ENCODE results near the gene MOXD1.
"Not testable (repeated sequence)": the region's sequence is repeated elsewhere in the genome, so short reads cannot be mapped to it uniquely, and the experiment has no call there.

MOXD1 gene

GRCh38 chr6:132282696-132283095 lies 118.6 kb downstream of the MOXD1 start:
- no peak for DNase-seq (ENCODE audit: low spot score)

- no peak for DNase-seq (ENCODE audit: low spot score)
Observed at GRCh38 chr6:132280436-132280835, 120.8 kb downstream of the MOXD1 start.

GRCh38 chr6:132279592-132280139 lies 121.6 kb downstream of the MOXD1 start:
- peak; percentile 70 for DNase-seq (ENCODE audit: low spot score)

GRCh38 chr6:132275066-132275970 lies 126.0 kb downstream of the MOXD1 start:
- no peak for DNase-seq (ENCODE audit: low spot score)

GRCh38 chr6:132272776-132273175 lies 128.5 kb downstream of the MOXD1 start:
- no peak for DNase-seq (ENCODE audit: low spot score)

GRCh38 chr6:132270726-132271402 lies 130.4 kb downstream of the MOXD1 start:
- DNase-seq (ENCODE audit: low spot score) = no peak

GRCh38 chr6:132268666-132269065 lies 132.6 kb downstream of the MOXD1 start:
- DNase-seq (ENCODE audit: low spot score) = not testable (repeated sequence)

GRCh38 chr6:132268209-132268608 lies 133.1 kb downstream of the MOXD1 start:
- no peak for DNase-seq (ENCODE audit: low spot score)

- no peak for DNase-seq (ENCODE audit: low spot score)
Observed at GRCh38 chr6:132265451-132266097, 135.7 kb downstream of the MOXD1 start.

- DNase-seq (ENCODE audit: low spot score) = no peak
Observed at GRCh38 chr6:132264021-132264500, 137.2 kb downstream of the MOXD1 start.

- no peak for DNase-seq (ENCODE audit: low spot score)
Observed at GRCh38 chr6:132261354-132261753, 139.9 kb downstream of the MOXD1 start.

GRCh38 chr6:132259070-132259469 lies 142.2 kb downstream of the MOXD1 start:
- no peak for DNase-seq (ENCODE audit: low spot score)

- DNase-seq (ENCODE audit: low spot score) = no peak
Observed at GRCh38 chr6:132257561-132257960, 143.7 kb downstream of the MOXD1 start.

- DNase-seq (ENCODE audit: low spot score) = no peak
Observed at GRCh38 chr6:132256457-132256856, 144.8 kb downstream of the MOXD1 start.

- no peak for DNase-seq (ENCODE audit: low spot score)
Observed at GRCh38 chr6:132253906-132254305, 147.4 kb downstream of the MOXD1 start.

GRCh38 chr6:132253211-132253610 lies 148.1 kb downstream of the MOXD1 start:
- DNase-seq (ENCODE audit: low spot score) = no peak

- no peak for DNase-seq (ENCODE audit: low spot score)
Observed at GRCh38 chr6:132252113-132252512, 149.2 kb downstream of the MOXD1 start.

GRCh38 chr6:132251711-132252110 lies 149.6 kb downstream of the MOXD1 start:
- DNase-seq (ENCODE audit: low spot score) = no peak

GRCh38 chr6:132247381-132248159 lies 153.7 kb downstream of the MOXD1 start:
- no peak for DNase-seq (ENCODE audit: low spot score)

- no peak for DNase-seq (ENCODE audit: low spot score)
Observed at GRCh38 chr6:132246632-132247270, 154.5 kb downstream of the MOXD1 start.

GRCh38 chr6:132246120-132246617 lies 155.1 kb downstream of the MOXD1 start:
- DNase-seq (ENCODE audit: low spot score) = no peak
